Uterus (tissue), 4 donors: ENCODE data around the gene DHRS7B. TPM values are rescaled to one million over a fixed set of nuclear protein-coding genes. Genes with fewer than 3 reads are reported as not detected.
A peak's percentile ranks its signal among the peaks of the same experiment; 100 is the strongest.

Source experiments
- DNase-seq, 2 donors: peaks; one replicate each; pipeline ENCODE4 v3.0.0-alpha.2; 2019 to 2020
- H3K27ac ChIP-seq, 2 donors: fragments of 200-600 bp; sonication (generic); 1 replicate in 1 of 2; 2 replicates in 1 of 2; pipeline ENCODE4 v1.5.1; 2016 to 2018
- H3K27me3 ChIP-seq, 2 donors: fragments of 200-600 bp; sonication (generic); one replicate each; pipeline ENCODE4 v1.5.1; 2018 to 2019; ENCODE audit warnings: control low read depth in 1 of 2
- H3K36me3 ChIP-seq, 2 donors: fragments of 200-600 bp; sonication (generic); one replicate each; pipeline ENCODE4 v1.5.1; 2019; ENCODE audit warnings: control low read depth in 1 of 2
- H3K4me1 ChIP-seq, 2 donors: fragments of 200-600 bp; sonication (generic); one replicate each; pipeline ENCODE4 v1.5.1; 2018 to 2019; ENCODE audit warnings: control low read depth in 1 of 2
- H3K4me3 ChIP-seq, 2 donors: fragments of 200-600 bp; sonication (generic); 1 replicate in 1 of 2; 2 replicates in 1 of 2; pipeline ENCODE4 v1.5.1; 2018 to 2019; ENCODE audit warnings: mild to moderate bottlenecking in 1 of 2
- H3K9me3 ChIP-seq, 2 donors: fragments of 200-600 bp; sonication (generic); one replicate each; pipeline ENCODE4 v1.5.1; 2019; ENCODE audit warnings: control low read depth in 1 of 2
- CTCF ChIP-seq, 4 experiments: fragments of 200-600 bp in 2 of 4; fragments of 450-650 bp in 2 of 4; sonication (generic) in 2 of 4; IDR thresholded peaks; one replicate each; pipeline ENCODE4 v1.5.1; 2016 to 2019; ENCODE audit warnings: antibody characterized with exemption in 4 of 4, mild to moderate bottlenecking in 2 of 4, moderate library complexity in 1 of 4
- POLR2A ChIP-seq, 2 donors: fragments of 450-650 bp; IDR thresholded peaks; one replicate each; pipeline ENCODE4 v1.6.1; 2016; ENCODE audit warnings: antibody characterized with exemption in 2 of 2, mild to moderate bottlenecking in 1 of 2, moderate library complexity in 1 of 2
- intact Hi-C: fragments of 100-400 bp; cut with DNase I; formaldehyde crosslinking; loops from one replicate; pipeline ENCODE4 v1.15.1; 2023; ENCODE audit warnings: low total_unique reads
- total RNA-seq, 4 donors: library from RNA; depleted of rRNA in 3 of 4; stranded (reverse); fragments of >200 nt in 3 of 4; gene quantifications; one replicate each; pipeline versions ENCODE4 v1.1.0 to v1.2.4, GENCODE V29; 2014 to 2023
- donor health status: DM: yes; HTN: yes; CAD: no.

The DHRS7B gene
- total RNA-seq, 4 donors from 2014 or later = 21.5 to 42.6 (median 30.0) TPM

GRCh38 chr17:21193031-21193430 lies 66.3 kb downstream of the DHRS7B start:
- H3K9me3 ChIP-seq = no peaks in the 10 kb centered on the region
- H3K4me1 ChIP-seq = peaks cover 0 to 7% of the 10 kb centered on the region in 2 donors
- TF ChIP-seq POLR2A (IDR thresholded peaks at IDR 0.05) (no peak), CTCF (IDR thresholded peaks at IDR 0.05) (no peak)
- DNase-seq = no peak
- no peaks in the 10 kb centered on the region for H3K27me3 ChIP-seq
- intact Hi-C loops = no loop called here
- H3K4me3 ChIP-seq = no peak overlapping the region
- no peaks in the 10 kb centered on the region for H3K36me3 ChIP-seq
- no peak overlapping the region for H3K27ac ChIP-seq

GRCh38 chr17:21194226-21194625 lies 67.5 kb downstream of the DHRS7B start:
- DNase-seq = no peak
- H3K36me3 ChIP-seq = no peaks in the 10 kb centered on the region
- peak overlapping the region; percentile 32 to 49 for H3K27ac ChIP-seq
- H3K9me3 ChIP-seq = no peaks in the 10 kb centered on the region
- peaks cover 0 to 7% of the 10 kb centered on the region in 2 donors for H3K4me1 ChIP-seq
- H3K4me3 ChIP-seq = no peak overlapping the region
- H3K27me3 ChIP-seq = no peaks in the 10 kb centered on the region
- intact Hi-C loops = no loop called here
- TF ChIP-seq POLR2A (IDR thresholded peaks at IDR 0.05) = no peak
- no peak for TF ChIP-seq CTCF (IDR thresholded peaks at IDR 0.05)

- H3K27me3 ChIP-seq = no peaks in the 10 kb centered on the region
- H3K27ac ChIP-seq = peak overlapping the region; percentile 32 to 49
- H3K9me3 ChIP-seq = no peaks in the 10 kb centered on the region
- no peaks in the 10 kb centered on the region for H3K36me3 ChIP-seq
- H3K4me3 ChIP-seq = no peak overlapping the region
- TF ChIP-seq CTCF (IDR thresholded peaks at IDR 0.05) (no peak), POLR2A (IDR thresholded peaks at IDR 0.05) (no peak)
- intact Hi-C loops = no loop called here
- peak; percentile 37 to 65 for DNase-seq
- peaks cover 0 to 7% of the 10 kb centered on the region in 2 donors for H3K4me1 ChIP-seq
These were observed 67.9 kb downstream of the DHRS7B start for GRCh38 chr17:21194703-21195102.

- Histone ChIP-seq H3K9me3 (no peaks in the 10 kb centered on the region), H3K4me3 (no peak overlapping the region), H3K27me3 (no peaks in the 10 kb centered on the region), H3K27ac (no peak overlapping the region), H3K4me1 (peaks cover 0 to 3% of the 10 kb centered on the region in 2 donors), H3K36me3 (no peaks in the 10 kb centered on the region)
- intact Hi-C loops = no loop called here
- no peak for DNase-seq
- TF ChIP-seq CTCF (IDR thresholded peaks at IDR 0.05) (no peak), POLR2A (IDR thresholded peaks at IDR 0.05) (no peak)
These were observed 69.4 kb downstream of the DHRS7B start for GRCh38 chr17:21196126-21196525.

- no peak overlapping the region for H3K27ac ChIP-seq
- H3K4me1 ChIP-seq = no peaks in the 10 kb centered on the region
- no peaks in the 10 kb centered on the region for H3K36me3 ChIP-seq
- H3K9me3 ChIP-seq = no peaks in the 10 kb centered on the region
- intact Hi-C loops = no loop called here
- H3K4me3 ChIP-seq = no peak overlapping the region
- TF ChIP-seq POLR2A (IDR thresholded peaks at IDR 0.05) (no peak), CTCF (IDR thresholded peaks at IDR 0.05) (no peak)
- no peak for DNase-seq
- H3K27me3 ChIP-seq = no peaks in the 10 kb centered on the region
These were observed 71.6 kb downstream of the DHRS7B start for GRCh38 chr17:21198411-21198810.
